Panc1 (cell line): ENCODE data around the gene FGFRL1.
"Not testable (repeated sequence)": the region's sequence is repeated elsewhere in the genome, so short reads cannot be mapped to it uniquely, and the experiment has no call there.

Experiments
- CTCF ChIP-seq: fragments of 450-650 bp; IDR thresholded peaks from 2 replicates; pipeline ENCODE4 v1.5.1; 2017; ENCODE audit warnings: mild to moderate bottlenecking
- POLR2AphosphoS5 ChIP-seq: IDR thresholded peaks from 2 replicates; pipeline ENCODE4 v1.6.1; 2012; ENCODE audit warnings: mild to moderate bottlenecking, low read depth, low read length, moderate library complexity
- TF ChIP-seq, protein P1 (sequence below), 2 experiments: IDR thresholded peaks; 2 replicates each; pipeline ENCODE4 v1.6.1; 2011 to 2012; ENCODE audit warnings: low read depth in 2 of 2, control low read depth in 1 of 2, low read length in 1 of 2, mild to moderate bottlenecking in 1 of 2, moderate library complexity in 1 of 2; ENCODE audit not compliant: insufficient read depth in 1 of 2

DNA sequence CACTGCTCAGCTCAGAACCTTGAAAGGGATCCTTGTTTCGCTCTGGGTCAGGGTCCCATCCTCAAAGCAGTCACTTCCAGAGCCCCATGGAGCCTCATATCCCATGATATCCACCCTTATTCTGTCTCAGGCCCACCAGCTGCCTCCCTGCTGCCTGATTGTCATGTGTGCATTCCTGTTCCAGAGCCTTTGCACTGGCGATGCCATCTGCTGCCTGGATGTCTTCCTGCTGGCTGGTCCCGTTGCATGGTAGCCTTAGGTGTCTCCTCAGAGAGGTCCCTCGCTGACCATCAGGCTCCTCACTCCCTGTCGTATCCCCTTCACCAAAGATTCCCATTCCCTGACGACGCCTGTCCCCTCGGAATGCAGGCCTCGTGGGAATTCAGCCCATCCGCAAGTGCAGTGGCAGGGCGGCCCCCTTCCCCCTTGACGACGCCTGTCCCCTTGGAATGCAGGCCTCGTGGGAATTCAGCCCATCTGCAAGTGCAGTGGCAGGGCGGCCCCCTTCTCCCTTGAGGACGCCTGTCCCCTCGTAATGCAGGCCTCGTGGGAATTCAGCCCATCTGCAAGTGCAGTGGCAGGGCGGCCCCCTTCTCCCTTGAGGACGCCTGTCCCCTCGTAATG lies 12.1 kb upstream of the FGFRL1 start:
- TF ChIP-seq POLR2AphosphoS5, CTCF: not testable (repeated sequence)
- TF ChIP-seq, protein P1, sequence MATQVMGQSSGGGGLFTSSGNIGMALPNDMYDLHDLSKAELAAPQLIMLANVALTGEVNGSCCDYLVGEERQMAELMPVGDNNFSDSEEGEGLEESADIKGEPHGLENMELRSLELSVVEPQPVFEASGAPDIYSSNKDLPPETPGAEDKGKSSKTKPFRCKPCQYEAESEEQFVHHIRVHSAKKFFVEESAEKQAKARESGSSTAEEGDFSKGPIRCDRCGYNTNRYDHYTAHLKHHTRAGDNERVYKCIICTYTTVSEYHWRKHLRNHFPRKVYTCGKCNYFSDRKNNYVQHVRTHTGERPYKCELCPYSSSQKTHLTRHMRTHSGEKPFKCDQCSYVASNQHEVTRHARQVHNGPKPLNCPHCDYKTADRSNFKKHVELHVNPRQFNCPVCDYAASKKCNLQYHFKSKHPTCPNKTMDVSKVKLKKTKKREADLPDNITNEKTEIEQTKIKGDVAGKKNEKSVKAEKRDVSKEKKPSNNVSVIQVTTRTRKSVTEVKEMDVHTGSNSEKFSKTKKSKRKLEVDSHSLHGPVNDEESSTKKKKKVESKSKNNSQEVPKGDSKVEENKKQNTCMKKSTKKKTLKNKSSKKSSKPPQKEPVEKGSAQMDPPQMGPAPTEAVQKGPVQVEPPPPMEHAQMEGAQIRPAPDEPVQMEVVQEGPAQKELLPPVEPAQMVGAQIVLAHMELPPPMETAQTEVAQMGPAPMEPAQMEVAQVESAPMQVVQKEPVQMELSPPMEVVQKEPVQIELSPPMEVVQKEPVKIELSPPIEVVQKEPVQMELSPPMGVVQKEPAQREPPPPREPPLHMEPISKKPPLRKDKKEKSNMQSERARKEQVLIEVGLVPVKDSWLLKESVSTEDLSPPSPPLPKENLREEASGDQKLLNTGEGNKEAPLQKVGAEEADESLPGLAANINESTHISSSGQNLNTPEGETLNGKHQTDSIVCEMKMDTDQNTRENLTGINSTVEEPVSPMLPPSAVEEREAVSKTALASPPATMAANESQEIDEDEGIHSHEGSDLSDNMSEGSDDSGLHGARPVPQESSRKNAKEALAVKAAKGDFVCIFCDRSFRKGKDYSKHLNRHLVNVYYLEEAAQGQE (IDR thresholded peaks at IDR 0.05; ENCODE audit: insufficient read depth in 1 of 2, low read depth in 2 of 2, low read length in 1 of 2) = not testable (repeated sequence)
